ENCODE data around the gene THEM4.
"Not testable (repeated sequence)": the region's sequence is repeated elsewhere in the genome, so short reads cannot be mapped to it uniquely, and the experiment has no call there.

THEM4 gene

DNA sequence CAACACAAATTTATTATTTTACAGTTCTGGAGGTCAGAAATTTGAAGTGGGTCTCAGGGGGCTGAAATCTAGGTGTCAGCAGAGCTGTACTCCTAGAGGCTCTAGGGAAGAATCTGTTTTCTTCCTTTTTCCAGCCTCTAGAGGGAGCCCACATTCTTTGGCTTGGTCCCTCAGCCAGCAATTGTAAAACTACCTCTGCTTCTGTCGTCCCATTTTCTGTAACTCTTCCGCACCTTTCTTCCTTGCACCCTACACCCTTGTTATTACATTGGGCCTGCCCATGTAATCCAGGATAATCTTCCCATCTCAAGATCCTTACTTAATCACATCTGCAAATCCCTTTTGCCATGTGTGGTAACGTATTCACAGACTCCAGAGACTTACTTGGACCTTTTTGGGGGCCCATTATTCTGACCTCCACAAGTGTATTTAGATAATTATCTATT lies 24.8 kb upstream of the THEM4 start:
- DNase-seq (ENCODE audit: low read depth): no peak

DNA sequence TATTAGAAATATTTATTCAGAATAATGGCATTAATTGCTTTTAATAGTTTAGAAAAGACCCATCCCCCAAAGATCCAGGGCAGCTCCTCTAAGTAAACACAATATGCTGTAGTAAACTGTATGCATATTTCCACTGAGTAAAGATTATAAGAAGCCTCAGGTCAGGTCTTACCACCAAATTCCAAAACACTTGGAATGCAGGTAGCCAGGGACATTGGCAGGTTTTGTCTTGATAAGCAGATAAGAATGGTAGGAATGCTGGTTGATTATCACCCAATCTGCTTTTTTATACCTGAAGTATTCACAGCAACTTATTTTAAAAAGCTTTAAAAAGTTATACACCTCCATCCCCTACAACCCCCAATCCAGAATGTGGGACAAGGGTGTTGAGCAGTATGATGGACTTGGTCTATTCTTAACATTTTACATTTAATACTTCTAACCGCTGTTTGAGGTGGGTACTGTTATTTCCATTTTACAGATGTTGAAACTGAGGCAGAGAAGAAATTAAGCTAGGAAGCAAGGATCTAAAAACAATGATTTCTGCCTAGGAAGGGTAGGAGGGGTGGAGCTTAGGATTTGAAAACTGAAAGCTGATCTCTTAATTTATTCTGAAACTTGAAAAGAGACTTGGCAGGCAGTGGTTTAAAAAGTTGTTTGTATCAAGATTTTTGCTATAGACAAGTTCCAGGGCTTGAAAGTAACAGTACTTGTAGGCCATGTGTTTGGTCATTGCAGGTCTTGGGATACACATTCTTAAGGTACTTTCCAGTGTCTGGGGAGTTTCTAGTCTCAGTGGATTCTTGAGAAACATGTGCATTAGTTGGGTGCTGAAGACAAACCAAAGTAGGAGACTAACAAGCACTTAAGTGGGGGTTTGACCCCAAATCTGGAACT lies 15.6 kb upstream of the THEM4 start:
- no peak for DNase-seq (ENCODE audit: low read depth)

DNA sequence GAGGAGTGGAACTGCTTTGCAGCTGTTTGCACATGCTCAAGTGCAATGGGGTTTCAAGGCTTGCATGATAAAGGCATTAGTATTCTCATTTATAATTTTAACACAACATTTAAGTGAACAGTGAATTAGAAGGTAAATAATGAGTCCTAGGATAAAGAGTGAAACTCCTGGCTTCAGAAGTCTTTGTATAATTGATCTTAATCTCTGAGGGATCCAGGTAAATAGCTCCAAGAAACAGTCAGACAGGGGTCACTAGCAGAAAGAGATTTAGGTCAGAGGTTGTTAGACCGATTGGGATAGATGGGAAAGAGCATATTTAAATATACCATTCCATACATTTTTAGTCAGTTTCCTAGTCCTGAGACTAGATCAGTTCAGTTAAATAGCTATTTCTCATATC lies 14.1 kb upstream of the THEM4 start:
- DNase-seq (ENCODE audit: low read depth): no peak

DNA sequence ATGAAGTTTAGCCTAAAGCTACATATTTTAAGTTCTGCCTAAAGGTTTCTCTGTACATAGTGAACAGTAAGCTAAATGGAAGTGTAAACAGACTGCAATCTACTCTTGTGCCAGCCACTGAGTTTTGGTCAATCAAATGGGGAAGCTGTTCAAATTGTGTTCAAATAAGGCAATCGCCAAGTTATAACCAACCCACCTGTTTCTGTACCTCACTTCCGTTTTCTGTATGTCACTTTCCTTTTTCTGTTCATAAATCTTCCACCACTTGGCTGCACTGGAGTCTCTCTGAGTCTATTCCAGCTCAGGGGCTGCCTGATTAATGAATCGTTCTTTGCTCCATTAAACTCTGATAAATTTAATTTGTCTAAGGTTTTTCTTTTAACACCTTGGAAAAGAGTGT lies 10.8 kb upstream of the THEM4 start:
- no peak for DNase-seq (ENCODE audit: low read depth)

DNA sequence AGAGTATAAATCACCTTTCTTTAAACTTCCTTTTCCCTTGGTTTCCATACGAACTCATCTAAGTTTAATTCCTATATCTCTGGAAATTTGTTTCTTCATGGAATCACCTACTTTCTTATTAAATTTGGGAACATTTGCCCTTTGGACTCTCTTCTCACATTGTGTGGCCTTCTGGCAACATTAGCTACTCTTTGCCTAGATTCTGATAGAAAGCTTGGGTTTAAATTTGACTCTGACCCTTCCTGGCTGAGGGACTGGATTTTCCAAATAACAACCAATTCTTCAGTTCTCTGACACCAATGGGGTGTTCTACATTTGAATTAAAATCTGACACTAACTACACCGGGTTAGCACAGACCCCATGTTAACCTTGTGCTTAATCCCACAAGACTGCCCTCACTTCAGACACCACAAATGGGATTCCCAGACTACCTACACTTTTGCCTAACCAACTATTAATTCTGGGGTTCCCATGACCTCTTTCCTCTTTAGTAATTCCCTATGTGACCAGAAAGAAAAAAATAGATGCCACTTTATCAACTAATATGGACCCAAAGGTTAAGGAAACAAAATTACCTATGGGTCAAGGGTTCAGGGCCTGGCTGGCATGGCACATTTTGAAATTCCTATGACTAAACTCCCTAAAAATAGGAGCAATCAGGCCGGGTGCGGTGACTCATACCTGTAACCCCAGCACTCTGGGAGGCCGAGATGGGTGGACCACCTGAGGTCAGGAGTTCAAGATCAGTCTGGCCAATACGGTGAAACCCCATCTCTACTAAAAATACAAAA lies 9.7 kb upstream of the THEM4 start:
- DNase-seq (ENCODE audit: low read depth): no peak

DNA sequence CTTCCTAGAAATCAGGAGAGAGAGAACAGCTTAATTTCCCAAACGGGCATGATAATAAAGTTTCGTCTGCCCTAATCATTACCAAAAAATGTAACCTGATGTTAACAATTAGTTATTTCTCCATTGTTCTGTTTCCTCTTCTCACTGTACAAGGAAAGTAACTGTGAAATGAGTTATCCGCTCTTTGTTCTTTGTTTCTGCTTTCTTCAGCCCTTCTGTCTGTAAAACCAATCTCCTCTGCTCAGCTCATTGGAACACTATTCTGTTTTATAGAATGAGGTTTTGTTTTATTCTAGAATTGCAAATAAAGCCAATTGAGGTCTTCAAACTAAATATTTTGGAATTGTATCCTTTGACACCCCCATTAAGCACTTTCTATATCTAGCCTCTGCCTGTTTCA lies 8.8 kb upstream of the THEM4 start:
- DNase-seq (ENCODE audit: low read depth): no peak

DNA sequence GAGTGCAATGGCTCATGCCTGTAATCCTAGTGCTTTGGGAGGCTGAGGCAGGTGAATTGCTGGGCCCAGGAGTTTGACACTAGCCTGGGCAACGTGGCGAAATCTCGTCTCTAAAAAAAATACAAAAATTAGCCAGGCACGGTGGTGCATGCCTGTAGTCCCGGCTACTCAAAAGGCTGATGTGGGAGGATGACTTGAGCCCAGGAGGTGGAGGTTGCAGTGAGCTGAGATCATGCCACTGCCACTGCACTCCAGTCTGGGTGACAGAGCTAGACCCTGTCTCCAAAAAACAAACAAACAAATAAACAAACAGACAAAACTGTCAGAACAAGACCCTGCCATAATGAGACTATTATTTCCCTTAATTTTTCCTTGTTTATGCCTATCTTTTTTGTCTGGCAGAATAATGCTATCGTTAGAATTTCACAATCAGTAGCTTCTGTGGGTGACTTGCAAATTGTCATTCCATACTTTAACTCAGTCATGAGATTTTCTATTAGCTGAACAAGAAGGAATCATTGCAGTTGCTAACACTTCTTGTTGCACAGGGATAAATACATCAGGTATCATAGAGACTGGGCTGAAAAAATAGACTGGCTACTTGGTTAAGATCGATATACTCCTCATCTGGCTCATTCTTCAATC lies 7.5 kb upstream of the THEM4 start:
- no peak for DNase-seq (ENCODE audit: low read depth)

DNA sequence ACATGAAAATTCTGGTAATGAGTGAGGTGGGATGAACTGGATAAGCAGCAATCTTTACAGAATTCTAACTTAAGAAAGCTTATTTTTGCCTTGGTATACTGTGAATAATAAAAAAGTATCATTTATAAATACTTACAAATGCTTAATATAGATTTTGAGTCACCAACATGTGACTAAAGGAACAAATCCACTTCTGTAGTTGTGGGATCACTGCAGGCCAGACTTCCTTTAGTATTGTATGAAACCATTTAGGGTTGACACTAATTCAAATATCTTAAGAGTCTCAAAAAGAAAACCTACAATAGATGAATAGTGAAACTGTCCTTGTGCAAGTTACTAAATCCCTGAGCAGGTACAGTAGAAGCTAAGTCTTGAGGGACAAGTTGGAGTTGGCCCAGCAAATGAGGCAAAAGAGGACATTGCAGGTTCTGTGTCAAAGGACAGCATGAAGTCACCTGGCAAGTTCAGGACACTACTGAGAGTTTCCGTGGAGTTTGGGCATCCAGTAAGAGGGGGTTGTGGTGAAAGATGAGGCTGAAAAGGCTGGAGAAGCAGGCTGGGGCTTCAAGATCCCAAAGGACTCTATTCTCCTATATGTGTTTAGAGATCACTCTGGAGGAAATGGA lies 5.9 kb upstream of the THEM4 start:
- DNase-seq (ENCODE audit: low read depth): no peak

DNA sequence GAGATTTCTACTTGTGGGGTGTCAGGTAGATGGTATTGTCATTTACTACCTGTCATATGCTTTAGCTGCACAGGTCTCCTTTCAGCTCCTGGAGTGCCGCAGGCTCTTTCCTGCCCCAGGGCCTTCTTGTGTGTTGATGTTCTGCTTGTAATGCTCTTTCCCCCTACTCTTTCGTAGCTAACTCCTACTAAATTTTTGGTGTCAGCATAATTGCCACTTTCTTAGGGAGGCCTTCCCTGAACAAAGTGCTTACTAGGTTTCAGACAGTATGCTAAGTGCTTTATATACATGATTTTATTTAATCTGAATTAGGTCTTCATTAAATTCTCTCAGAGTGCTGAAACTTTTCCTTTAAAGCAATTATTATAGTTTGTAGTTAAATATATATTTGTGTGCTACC lies 4.8 kb upstream of the THEM4 start:
- DNase-seq (ENCODE audit: low read depth): no peak

DNA sequence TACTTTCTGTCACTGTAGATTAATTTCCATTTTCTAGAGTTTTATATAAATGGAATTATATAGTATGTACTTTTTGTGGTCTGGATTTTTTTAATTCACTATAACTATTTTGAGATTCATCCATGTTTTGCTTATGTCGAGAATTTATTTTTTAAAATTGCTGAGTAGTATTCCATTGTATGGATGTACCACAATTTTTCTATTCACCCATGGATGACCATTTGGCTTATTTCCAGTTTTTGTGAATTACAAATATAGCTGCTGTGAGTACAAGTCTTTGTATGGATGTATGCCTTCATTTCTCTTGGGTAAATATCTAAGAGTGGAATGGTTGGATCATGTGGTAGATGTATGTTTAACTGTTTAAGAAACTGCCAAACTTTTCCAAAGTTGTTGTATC lies 3.7 kb upstream of the THEM4 start:
- no peak for DNase-seq (ENCODE audit: low read depth)

DNA sequence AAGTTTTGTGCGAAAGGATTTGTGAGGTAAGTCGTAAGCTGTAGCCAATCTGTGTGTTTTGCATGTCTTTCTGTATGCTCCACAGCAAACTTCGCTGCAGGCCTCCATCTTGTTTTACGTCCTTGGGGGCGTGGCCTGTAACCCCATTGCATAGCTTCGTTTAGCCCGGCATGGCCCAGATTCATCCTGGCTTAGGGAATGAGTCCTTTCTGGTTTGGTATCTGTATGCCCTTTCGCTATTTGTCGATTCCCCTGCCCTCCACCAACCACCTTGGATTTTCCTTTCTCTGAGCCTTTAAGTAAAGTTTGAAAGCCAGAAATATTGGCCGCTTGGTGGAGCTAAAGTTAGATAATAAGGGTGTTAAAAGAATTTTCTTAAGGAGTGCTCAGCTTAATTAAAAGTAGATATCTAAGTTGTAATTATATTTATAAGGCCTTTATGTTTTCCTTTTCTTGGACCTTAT lies 1.1 kb downstream of the THEM4 start:
- DNase-seq (ENCODE audit: low read depth): no peak

DNA sequence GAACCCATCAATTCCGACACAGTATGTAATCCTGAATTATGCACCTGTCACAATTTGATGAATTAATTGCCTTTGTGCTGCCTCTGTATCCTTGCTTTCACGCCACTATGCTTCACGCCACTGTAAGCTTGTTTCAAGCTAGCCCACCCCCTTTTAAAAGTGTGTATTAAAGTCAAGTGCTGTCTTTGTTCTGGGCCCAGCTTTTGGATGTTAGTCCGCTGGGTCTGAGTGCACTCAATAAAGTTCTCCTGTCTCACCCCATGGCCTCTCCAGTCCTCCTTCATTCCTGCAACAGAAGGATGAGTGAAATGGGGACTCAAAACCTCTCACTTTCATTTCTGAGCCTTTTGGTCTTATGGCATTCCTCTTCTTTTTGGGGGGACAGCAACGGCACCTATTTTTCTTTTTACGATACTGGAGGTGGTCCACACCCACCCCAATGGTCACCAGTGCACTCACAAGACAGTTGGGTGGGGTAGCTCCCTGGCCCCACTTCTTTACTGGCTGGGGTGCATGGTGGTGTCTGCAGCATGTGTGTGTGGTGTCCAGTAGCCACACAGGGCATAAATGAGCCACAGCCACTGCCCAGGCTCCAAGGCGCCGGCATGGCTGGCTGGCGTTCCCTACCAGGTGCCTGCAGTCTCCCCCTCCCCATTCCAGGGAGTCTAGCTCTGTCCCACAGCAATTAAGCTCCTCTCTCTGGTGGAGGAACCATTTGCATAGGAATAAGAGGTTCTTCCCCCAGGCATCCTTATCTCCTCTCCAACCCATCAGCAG lies 1.8 kb downstream of the THEM4 start:
- no peak for DNase-seq (ENCODE audit: low read depth)

DNA sequence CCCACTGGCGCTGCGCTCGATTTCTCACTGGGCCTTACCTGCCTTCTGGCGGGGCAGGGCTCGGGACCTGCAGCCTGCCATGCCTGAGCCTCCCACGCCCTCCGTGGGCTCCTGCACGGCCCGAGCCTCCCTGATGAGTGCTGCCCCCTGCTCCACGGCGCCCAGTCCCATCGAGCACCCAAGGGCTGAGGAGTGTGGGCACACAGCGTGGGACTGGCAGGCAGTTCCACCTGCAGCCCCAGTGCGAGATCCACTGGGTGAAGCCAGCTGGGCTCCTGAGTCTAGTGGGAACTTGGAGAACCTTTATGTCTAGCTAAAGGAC lies 3.0 kb downstream of the THEM4 start:
- not testable (repeated sequence) for DNase-seq (ENCODE audit: low read depth)

DNA sequence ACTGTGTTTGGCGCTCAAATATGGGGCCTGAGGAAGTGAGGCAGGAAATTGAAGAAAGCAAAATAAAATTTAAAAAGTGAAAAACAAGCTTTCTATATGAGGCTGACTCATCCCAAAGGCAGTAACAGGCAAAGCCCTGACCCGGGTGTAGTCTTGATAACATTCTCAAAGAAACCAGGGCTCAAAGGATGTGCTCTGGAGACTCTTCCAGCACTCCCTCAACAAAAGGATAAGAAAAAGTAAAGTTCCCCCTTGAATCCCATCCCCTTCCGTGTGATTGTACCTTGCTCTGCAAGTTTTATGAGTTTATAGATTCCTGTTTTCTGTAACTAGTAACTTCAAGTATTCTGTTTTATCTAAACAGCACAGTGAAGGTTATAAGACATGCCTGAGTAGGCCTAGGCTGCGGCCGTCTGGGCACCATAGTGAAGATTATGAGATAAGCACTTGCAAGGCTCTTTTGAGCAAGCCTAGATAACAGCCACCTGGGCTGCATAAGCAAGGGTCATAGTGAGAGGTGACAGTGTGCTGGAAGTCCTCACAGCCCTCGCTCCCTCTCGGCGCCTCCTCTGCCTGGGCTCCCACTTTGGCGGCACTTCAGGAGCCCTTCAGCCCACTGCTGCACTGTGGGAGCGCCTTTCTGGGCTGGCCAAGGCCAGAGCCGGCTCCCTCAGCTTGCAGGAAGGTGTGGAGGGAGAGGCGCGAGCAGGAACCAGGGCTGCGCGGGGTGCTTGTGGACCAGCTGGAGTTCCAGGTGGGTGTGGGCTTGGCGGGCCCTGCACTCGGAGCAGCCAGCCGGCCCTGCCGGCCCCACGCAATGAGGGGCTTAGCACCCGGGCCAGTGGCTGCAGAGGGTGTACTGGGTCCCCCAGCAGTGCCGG lies 3.6 kb downstream of the THEM4 start:
- DNase-seq (ENCODE audit: low read depth): not testable (repeated sequence)

DNA sequence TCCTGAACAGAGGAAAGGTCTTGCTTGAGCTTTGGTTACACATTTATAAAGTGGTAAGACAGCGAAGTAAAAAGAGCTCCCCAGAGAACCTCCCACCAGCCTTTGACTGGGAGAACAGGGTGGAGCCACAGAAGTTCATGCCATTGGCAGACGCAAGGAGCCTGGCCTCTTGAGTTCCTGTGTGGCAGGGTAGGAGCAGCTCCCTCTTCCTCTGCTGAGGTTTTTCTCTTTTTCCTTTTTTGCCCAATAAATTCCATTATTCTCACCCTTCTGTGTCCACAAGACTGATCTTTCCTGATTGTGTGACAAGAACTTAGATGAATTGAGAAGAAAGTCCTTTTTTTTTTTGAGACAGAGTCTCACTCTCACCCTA lies 4.3 kb downstream of the THEM4 start:
- DNase-seq (ENCODE audit: low read depth): no peak

DNA sequence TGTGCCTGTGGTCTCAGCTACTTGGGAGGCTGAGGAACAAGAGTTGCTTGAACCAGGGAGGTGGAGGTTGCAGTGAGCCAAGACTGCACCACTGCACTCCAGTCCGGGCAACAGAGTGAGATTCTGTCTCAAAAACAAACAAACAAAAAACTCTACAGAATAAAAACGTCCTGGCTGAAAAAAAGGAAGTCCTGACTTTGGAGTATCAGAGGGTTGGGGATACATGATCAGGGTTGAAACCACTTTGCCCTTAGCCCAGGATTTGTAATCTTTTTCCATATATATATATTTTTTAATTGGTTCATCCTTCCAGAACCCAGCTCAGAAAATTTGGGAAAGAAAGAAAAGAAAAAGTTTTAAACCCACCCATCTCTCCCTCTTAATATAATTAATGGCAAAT lies 6.5 kb downstream of the THEM4 start:
- DNase-seq (ENCODE audit: low read depth): no peak

DNA sequence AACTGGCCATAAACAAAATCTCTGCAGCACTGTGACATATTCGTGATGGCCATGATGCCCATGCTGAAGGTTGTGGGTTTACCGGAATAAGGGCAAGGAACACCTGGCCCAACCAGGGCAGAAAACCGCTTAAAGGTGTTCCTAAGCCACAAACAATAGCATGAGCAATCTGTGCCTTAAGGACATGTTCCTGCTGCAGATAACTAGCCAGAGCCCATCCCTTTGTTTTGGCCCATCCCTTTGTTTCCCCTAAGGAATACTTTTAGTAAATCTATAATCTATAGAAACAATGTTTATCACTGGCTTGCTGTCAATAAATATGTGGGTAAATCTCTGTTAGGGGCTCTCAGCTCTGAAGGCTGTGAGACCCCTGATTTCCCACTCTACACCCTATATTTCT lies 8.5 kb downstream of the THEM4 start:
- not testable (repeated sequence) for DNase-seq (ENCODE audit: low read depth)

DNA sequence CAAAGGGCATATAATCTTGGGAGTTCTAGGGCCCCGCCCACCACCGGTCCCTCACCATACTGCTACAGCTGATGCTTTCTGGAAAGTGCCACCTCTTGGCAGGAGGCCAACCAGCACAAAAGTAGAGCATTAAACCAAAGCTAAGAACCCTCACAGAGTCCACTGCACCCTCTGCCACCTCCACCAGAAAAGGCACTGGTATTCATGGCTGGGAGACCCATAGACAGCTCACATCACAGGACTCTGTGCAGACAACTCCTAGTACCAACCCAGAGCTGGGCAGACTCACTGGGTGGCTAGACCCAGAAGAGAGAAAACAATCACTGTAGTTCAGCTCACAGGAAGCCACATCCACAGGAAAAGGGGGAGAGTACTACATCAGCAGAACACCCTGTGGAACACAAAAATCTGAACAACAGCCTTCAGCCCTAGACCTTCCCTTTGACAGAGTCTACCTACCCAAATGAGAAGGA lies 10.8 kb downstream of the THEM4 start:
- no peak for DNase-seq (ENCODE audit: low read depth)

DNA sequence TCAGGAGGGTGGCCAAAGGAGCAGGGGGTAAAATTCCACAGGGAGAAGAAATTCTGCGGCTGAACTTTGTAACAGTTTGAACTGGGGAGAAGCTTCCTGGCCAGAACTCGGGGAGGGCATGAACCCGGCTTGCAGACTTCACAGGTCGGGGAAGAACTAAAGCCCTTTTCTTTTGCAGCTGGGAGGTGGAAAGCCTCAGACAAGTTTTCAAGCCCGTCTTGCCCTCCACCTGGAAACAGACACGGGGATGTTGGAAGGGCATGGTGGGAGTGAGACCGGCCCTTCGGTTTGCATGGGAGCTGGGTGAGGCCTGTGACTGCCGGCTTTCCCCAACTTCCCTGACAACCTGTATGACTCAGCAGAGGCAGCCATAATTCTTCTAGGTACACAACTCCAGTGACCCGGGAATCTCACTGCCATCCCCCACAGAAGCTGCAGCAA lies 11.3 kb downstream of the THEM4 start:
- no peak for DNase-seq (ENCODE audit: low read depth)

DNA sequence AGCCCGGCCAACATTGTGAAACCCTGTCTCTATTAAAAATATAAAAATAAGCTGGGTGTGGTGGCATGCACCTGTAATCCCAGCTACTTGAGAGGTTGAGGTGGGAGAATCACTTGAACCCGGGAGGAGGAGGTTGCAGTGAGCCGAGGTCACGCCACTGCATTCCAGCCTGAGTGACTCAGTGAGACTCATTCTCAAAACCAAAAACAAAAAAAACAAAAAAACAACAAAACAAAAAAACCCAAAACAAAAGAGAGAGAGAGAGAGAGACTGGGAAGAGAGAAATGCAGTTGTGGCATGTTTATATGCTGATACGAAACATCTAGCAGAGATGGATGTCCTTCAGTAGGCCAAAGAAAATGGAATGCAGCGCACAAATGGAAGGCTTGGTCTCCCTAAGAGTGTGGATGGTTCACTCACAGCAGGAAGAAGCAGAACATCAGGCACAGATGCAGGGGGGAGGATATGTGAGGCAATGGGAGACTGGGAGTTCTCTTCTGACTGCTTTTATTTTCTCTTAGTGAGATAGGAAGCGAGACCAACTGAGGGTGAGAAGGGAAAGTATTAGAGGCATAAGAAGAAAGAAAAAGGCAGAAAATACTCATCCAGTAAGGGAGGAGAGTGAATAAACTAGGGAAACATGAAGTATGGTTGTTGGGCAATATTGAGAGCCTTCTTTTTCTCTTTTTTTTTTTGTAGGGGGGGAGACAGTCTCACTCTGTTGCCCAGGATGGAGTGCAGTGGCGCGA lies 16.0 kb downstream of the THEM4 start:
- DNase-seq (ENCODE audit: low read depth): no peak

Data from CMK (cell line).